ENCODE results near the gene NOS1AP. TPM values are rescaled to one million over a fixed set of nuclear protein-coding genes. Genes with fewer than 3 reads are reported as not detected.

Gene NOS1AP
- polyA plus RNA-seq, 1 donor, result 2.7 TPM

- WGBS (ENCODE audit: insufficient coverage, low lambda C conversion rate), result no CpG with 5 or more reads among the region's 11 CpGs
- Histone ChIP-seq H3K4me1 (ENCODE audit: control insufficient read depth, insufficient read depth, low read length) (no peaks in the 10 kb centered on the region), H3K27me3 (ENCODE audit: control insufficient read depth, insufficient read depth, low read length) (no peaks in the 10 kb centered on the region), H3K36me3 (ENCODE audit: control insufficient read depth, insufficient read depth, low read length) (no peaks in the 10 kb centered on the region), H3K27ac (ENCODE audit: low read length) (no peak overlapping the region), H3K4me3 (ENCODE audit: low read length) (no peak overlapping the region), H3K9me3 (ENCODE audit: control insufficient read depth, low read depth, low read length) (no peaks in the 10 kb centered on the region)
- peak in 1 of 2 donors; percentile 39 for DNase-seq
Observed at GRCh38 chr1:162145280-162145965, 75.9 kb downstream of the NOS1AP start.

GRCh38 chr1:162145966-162146696, 76.6 kb downstream of the NOS1AP start:
- Histone ChIP-seq H3K36me3 (ENCODE audit: control insufficient read depth, insufficient read depth, low read length) (no peaks in the 10 kb centered on the region), H3K27ac (ENCODE audit: low read length) (no peak overlapping the region), H3K4me1 (ENCODE audit: control insufficient read depth, insufficient read depth, low read length) (no peaks in the 10 kb centered on the region), H3K9me3 (ENCODE audit: control insufficient read depth, low read depth, low read length) (no peaks in the 10 kb centered on the region), H3K4me3 (ENCODE audit: low read length) (no peak overlapping the region), H3K27me3 (ENCODE audit: control insufficient read depth, insufficient read depth, low read length) (no peaks in the 10 kb centered on the region)
- 100% methylated on average over 1 of the region's 5 CpGs for WGBS (ENCODE audit: insufficient coverage, low lambda C conversion rate)
- no peak for DNase-seq

GRCh38 chr1:162147760-162148159, 78.3 kb downstream of the NOS1AP start:
- H3K4me1 ChIP-seq (ENCODE audit: control insufficient read depth, insufficient read depth, low read length), result no peaks in the 10 kb centered on the region
- H3K36me3 ChIP-seq (ENCODE audit: control insufficient read depth, insufficient read depth, low read length), result no peaks in the 10 kb centered on the region
- no peaks in the 10 kb centered on the region for H3K9me3 ChIP-seq (ENCODE audit: control insufficient read depth, low read depth, low read length)
- no peak overlapping the region for H3K4me3 ChIP-seq (ENCODE audit: low read length)
- WGBS (ENCODE audit: insufficient coverage, low lambda C conversion rate), result no CpG with 5 or more reads among the region's 1 CpG
- H3K27me3 ChIP-seq (ENCODE audit: control insufficient read depth, insufficient read depth, low read length), result no peaks in the 10 kb centered on the region
- DNase-seq, result no peak
- no peak overlapping the region for H3K27ac ChIP-seq (ENCODE audit: low read length)

- Histone ChIP-seq H3K36me3 (ENCODE audit: control insufficient read depth, insufficient read depth, low read length) (no peaks in the 10 kb centered on the region), H3K27ac (ENCODE audit: low read length) (no peak overlapping the region), H3K4me1 (ENCODE audit: control insufficient read depth, insufficient read depth, low read length) (no peaks in the 10 kb centered on the region), H3K9me3 (ENCODE audit: control insufficient read depth, low read depth, low read length) (no peaks in the 10 kb centered on the region), H3K4me3 (ENCODE audit: low read length) (no peak overlapping the region), H3K27me3 (ENCODE audit: control insufficient read depth, insufficient read depth, low read length) (no peaks in the 10 kb centered on the region)
- DNase-seq, result no peak
Observed at GRCh38 chr1:162150112-162150511, 80.6 kb downstream of the NOS1AP start.

GRCh38 chr1:162151900-162152829, 82.7 kb downstream of the NOS1AP start:
- H3K36me3 ChIP-seq (ENCODE audit: control insufficient read depth, insufficient read depth, low read length), result no peaks in the 10 kb centered on the region
- H3K4me1 ChIP-seq (ENCODE audit: control insufficient read depth, insufficient read depth, low read length), result no peaks in the 10 kb centered on the region
- 80% methylated on average over 1 of the region's 9 CpGs for WGBS (ENCODE audit: insufficient coverage, low lambda C conversion rate)
- H3K27me3 ChIP-seq (ENCODE audit: control insufficient read depth, insufficient read depth, low read length), result no peaks in the 10 kb centered on the region
- no peak overlapping the region for H3K27ac ChIP-seq (ENCODE audit: low read length)
- no peaks in the 10 kb centered on the region for H3K9me3 ChIP-seq (ENCODE audit: control insufficient read depth, low read depth, low read length)
- H3K4me3 ChIP-seq (ENCODE audit: low read length), result no peak overlapping the region
- peak in 1 of 2 donors; percentile 46 for DNase-seq

- no peaks in the 10 kb centered on the region for H3K36me3 ChIP-seq (ENCODE audit: control insufficient read depth, insufficient read depth, low read length)
- no peak overlapping the region for H3K27ac ChIP-seq (ENCODE audit: low read length)
- H3K9me3 ChIP-seq (ENCODE audit: control insufficient read depth, low read depth, low read length), result no peaks in the 10 kb centered on the region
- H3K27me3 ChIP-seq (ENCODE audit: control insufficient read depth, insufficient read depth, low read length), result no peaks in the 10 kb centered on the region
- no peaks in the 10 kb centered on the region for H3K4me1 ChIP-seq (ENCODE audit: control insufficient read depth, insufficient read depth, low read length)
- DNase-seq, result no peak
- H3K4me3 ChIP-seq (ENCODE audit: low read length), result no peak overlapping the region
Observed at GRCh38 chr1:162153374-162153773, 83.9 kb downstream of the NOS1AP start.

GRCh38 chr1:162157469-162157868, 88.0 kb downstream of the NOS1AP start:
- no CpG with 5 or more reads among the region's 1 CpG for WGBS (ENCODE audit: insufficient coverage, low lambda C conversion rate)
- Histone ChIP-seq H3K4me3 (ENCODE audit: low read length) (no peak overlapping the region), H3K4me1 (ENCODE audit: control insufficient read depth, insufficient read depth, low read length) (peaks cover 9% of the 10 kb centered on the region), H3K36me3 (ENCODE audit: control insufficient read depth, insufficient read depth, low read length) (no peaks in the 10 kb centered on the region), H3K27ac (ENCODE audit: low read length) (no peak overlapping the region), H3K27me3 (ENCODE audit: control insufficient read depth, insufficient read depth, low read length) (no peaks in the 10 kb centered on the region), H3K9me3 (ENCODE audit: control insufficient read depth, low read depth, low read length) (no peaks in the 10 kb centered on the region)
- DNase-seq, result no peak

- peak; percentile 23 to 66 for DNase-seq
Observed at GRCh38 chr1:162158624-162159271, 89.3 kb downstream of the NOS1AP start.

GRCh38 chr1:162159515-162159914, 90.0 kb downstream of the NOS1AP start:
- Histone ChIP-seq H3K4me3 (ENCODE audit: low read length) (no peak overlapping the region), H3K36me3 (ENCODE audit: control insufficient read depth, insufficient read depth, low read length) (no peaks in the 10 kb centered on the region), H3K27ac (ENCODE audit: low read length) (no peak overlapping the region), H3K9me3 (ENCODE audit: control insufficient read depth, low read depth, low read length) (no peaks in the 10 kb centered on the region), H3K4me1 (ENCODE audit: control insufficient read depth, insufficient read depth, low read length) (peaks cover 9% of the 10 kb centered on the region), H3K27me3 (ENCODE audit: control insufficient read depth, insufficient read depth, low read length) (no peaks in the 10 kb centered on the region)
- peak in 1 of 2 donors; percentile 43 for DNase-seq
- 80% methylated on average over 1 of the region's 2 CpGs for WGBS (ENCODE audit: insufficient coverage, low lambda C conversion rate)

More at GRCh38 chr1:162158624-162159271, 89.3 kb downstream of the NOS1AP start:
- H3K4me3 ChIP-seq (ENCODE audit: low read length), result no peak overlapping the region
- no peak overlapping the region for H3K27ac ChIP-seq (ENCODE audit: low read length)
- peaks cover 9% of the 10 kb centered on the region for H3K4me1 ChIP-seq (ENCODE audit: control insufficient read depth, insufficient read depth, low read length)
- WGBS (ENCODE audit: insufficient coverage, low lambda C conversion rate), result 20% methylated on average over 1 of the region's 5 CpGs
- H3K36me3 ChIP-seq (ENCODE audit: control insufficient read depth, insufficient read depth, low read length), result no peaks in the 10 kb centered on the region
- no peaks in the 10 kb centered on the region for H3K9me3 ChIP-seq (ENCODE audit: control insufficient read depth, low read depth, low read length)
- H3K27me3 ChIP-seq (ENCODE audit: control insufficient read depth, insufficient read depth, low read length), result no peaks in the 10 kb centered on the region
